ENCODE measurements around the gene PPP3R2.
"Not testable (repeated sequence)": the region's sequence is repeated elsewhere in the genome, so short reads cannot be mapped to it uniquely, and the experiment has no call there.

The PPP3R2 gene

GRCh38 chr9:101590074-101590473, 4.7 kb downstream of the PPP3R2 start:
- in situ Hi-C loops (cut with MboI; ENCODE audit: low sequenced_read_pairs): not testable (repeated sequence)

DNA sequence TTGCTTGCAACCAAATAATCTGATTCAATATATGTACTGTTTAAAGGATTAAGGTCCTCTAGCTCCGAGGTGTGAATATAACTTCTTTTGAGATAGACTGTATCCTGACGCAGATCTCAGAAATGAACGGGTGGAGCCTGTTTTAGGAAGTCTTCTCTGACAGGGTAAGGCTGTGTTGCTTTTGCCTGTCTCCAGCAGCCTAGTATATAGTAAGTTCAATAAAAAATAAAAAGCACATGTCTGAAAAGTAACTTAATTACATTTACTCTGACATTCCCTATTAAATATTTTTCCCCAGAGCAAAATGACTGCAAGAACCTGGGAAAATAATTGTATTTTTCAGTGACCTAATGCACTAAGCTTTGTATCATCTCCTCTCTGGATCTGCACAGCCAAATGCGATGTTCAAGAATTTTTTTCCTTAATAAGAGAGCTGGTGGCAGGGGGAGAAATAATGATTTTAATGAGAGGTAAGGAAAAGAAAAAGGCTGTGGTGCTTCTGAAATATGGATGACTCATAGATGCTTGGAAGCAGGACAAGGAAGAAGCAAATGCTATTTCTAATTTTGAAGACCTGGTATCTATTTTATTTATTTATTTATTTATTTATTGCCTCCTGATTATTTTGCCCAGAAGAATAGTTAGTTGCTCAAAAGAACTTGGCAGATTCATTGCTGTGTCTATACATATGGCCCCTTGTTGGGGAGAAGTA, 7.3 kb downstream of the PPP3R2 start:
- in situ Hi-C loops (cut with MboI; ENCODE audit: low sequenced_read_pairs): no loop called here

DNA sequence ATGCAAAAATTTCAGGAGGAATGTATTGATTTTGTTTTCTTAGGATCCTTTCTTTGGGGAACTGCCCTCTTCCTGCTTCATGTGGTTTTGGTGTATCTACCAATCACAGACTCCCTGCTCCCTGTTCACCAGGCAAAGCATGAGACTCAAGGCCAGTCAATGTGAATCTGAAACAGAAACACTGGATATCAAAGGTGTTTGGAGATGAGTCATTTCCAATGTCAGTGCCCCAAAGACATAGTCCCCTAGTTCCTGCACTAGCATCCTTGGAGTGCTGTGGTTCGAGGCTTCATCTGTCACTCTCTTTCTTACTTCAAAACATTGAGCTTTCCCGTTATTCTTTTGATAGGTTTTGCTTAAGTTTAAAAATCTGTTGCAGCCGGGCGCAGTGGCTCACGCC, 8.1 kb downstream of the PPP3R2 start:
- in situ Hi-C loops (cut with MboI; ENCODE audit: low sequenced_read_pairs): no loop called here

- in situ Hi-C loops (cut with MboI; ENCODE audit: low sequenced_read_pairs): no loop called here
Observed at GRCh38 chr9:101585740-101586139, 9.0 kb downstream of the PPP3R2 start.

- in situ Hi-C loops (cut with MboI; ENCODE audit: low sequenced_read_pairs): no loop called here
Observed at GRCh38 chr9:101582553-101582952, 12.2 kb downstream of the PPP3R2 start.

DNA sequence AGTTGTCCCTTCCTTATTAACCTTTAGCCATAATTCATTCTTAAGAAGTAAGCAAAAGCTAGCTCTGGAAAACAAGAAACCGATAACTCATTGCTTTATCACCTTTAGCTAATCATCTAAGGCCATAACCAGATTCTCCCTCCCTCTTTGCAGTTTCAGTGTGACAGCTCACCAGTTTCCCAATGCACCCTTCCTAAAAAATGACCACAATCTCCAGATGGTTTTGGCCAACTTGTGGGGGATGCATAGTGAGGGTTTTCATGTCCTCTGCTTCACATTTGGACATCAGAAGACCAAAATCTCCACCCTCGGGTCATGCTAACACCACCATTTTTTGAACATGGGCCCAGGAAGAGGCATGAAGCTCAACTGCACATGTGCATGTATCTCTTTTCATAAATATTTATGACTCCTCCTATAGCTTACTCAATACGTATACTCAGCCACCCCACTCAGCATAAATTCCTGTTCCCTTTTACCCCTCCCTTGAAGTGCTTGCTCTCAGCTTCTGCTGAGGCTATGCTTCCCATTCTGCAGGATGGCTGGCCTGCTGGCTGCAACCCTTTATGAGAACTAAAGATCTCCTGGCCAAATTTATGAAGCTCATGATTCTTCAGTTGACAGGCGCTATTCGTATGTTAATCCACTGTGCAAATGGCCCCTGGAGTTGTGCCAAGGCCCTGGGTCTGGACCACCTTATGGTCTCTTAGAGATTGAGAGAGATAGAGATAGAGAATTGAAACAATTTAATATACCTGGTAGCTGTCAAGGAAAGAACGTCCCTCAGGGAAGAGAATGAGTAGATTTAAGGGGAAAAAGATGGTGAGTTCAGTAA, 14.8 kb downstream of the PPP3R2 start:
- in situ Hi-C loops (cut with MboI; ENCODE audit: low sequenced_read_pairs): no loop called here

DNA sequence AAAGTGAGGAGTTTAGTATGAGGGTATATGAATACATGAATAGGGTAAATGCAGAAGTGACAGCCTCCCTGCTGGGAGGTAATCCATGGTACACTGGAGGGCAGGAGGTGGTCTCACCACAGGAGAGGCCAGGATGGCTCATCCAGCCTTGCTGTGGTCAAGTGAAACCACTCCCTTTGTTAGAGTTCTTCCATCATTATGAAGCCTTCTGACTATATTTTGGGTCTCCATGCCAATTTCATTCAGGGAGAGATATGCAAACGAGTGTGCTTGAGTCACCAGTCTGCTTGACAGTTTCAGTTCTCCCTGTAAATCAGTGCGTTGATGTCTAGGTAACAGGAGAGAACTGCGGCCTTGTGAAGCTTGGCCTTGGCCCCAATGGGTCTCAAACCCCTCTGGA, 16.4 kb downstream of the PPP3R2 start:
- in situ Hi-C loops (cut with MboI; ENCODE audit: low sequenced_read_pairs): no loop called here

- in situ Hi-C loops (cut with MboI; ENCODE audit: low sequenced_read_pairs): no loop called here
Observed at GRCh38 chr9:101574731-101575333, 19.9 kb downstream of the PPP3R2 start.

- in situ Hi-C loops (cut with MboI; ENCODE audit: low sequenced_read_pairs): no loop called here
Observed at GRCh38 chr9:101572316-101572715, 22.5 kb downstream of the PPP3R2 start.

- in situ Hi-C loops (cut with MboI; ENCODE audit: low sequenced_read_pairs): no loop called here
Observed at GRCh38 chr9:101571114-101571513, 23.7 kb downstream of the PPP3R2 start.

DNA sequence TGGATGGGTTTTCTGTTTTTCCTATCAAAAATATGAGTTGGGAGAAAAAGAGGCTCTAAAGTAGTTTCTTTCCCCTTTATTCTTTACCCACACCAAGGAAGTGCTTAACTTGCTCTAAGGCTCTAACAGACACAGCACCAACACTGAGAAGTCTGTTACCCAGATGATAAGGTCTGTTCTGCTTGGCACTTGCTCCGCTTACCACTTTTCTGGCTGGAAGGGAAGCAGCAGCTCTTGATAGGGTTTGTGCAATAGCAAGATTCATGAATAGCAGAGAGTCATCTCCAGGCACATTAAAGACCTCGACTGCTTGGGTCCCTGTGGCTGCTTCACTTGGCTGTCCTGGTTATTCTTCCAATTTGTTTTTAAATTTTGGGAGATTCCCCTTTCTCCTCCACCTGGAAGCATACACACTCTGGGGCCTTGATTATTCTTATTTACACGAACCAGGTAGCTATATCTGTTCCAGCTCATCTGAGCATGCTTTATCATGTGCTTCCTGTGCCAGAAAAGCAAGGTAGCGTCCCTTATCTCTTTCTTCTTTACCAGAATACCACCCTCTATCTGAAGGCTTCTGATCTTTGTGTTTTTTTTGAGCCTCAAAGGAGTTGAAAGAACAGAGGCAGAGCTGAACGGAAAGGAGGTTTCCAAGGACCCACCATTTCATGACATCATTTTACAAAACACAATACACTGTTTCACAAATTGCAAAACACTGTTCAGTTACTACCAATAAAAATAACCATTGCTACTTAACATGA, 24.8 kb downstream of the PPP3R2 start:
- in situ Hi-C loops (cut with MboI; ENCODE audit: low sequenced_read_pairs): no loop called here

DNA sequence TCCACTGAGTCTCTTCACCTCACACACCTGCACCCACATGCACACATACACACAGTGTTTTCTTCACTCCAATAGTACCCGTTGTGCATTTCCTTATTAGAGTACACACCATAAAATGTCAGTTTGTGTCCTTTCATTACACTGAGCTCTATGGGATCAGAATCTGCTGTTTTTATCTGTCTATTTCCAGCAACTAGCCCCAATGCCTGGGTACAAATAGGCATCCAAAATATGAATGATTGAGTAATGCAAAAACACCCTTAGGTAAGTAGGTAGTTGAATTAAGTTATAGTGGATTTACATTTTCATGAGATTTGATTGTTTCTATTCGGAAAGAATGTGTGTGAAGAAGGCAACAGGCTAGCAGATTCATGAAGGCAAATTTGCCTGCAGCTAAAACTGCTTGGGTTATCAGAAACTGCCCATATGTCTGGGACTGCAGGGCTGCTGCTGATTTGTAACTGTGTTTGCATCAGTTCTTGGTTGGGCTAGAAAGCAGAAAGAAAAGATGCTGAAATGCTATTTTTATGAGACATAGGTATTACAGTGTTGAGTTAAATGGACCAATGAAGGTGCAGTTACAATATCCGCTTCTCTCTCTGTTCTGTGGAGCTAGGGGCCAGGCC, 26.9 kb downstream of the PPP3R2 start:
- in situ Hi-C loops (cut with MboI; ENCODE audit: low sequenced_read_pairs): no loop called here

GRCh38 chr9:101566904-101567724, 27.7 kb downstream of the PPP3R2 start:
- in situ Hi-C loops (cut with MboI; ENCODE audit: low sequenced_read_pairs): no loop called here

DNA sequence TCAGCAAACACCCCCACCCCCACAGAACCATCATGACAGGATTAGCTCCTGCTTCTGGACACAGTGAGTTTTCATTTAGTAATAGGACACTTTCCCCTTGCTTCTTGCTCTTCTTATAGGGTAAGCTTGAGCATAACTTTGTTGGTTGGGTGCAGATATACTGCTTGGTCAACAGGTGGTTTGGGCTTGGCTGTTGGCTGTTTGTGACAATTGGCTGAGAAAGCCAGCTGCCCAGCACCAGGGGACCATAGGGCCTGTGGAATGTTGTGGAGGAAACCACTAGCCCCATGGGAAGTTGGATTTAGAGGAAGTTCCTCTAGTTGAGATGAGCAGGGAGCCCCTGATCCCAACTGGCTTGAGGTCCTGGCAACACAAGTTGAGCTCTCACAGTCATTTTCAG, 30.5 kb downstream of the PPP3R2 start:
- in situ Hi-C loops (cut with MboI; ENCODE audit: low sequenced_read_pairs): no loop called here

DNA sequence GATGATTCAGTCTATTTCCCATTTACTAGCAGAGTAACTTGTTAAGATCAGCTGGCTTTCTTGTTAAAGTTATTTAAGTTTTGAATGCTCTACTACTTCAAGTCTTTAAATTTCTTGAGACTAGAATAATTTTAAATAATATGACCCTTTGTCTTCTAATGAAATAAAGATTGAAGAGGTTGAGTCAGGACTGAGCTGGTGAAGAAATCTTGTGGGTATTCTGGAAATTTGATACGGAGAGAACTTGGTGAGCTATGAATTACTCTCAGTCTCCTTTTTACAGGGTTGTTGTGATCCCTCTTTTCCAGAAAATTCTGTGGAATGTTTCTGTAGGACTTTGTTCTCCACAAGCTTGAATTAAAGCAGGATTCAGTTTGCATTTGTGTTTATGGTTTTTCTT, 31.8 kb downstream of the PPP3R2 start:
- in situ Hi-C loops (cut with MboI; ENCODE audit: low sequenced_read_pairs): no loop called here

- in situ Hi-C loops (cut with MboI; ENCODE audit: low sequenced_read_pairs): no loop called here
Observed at GRCh38 chr9:101561740-101562139, 33.0 kb downstream of the PPP3R2 start.

- in situ Hi-C loops (cut with MboI; ENCODE audit: low sequenced_read_pairs): not testable (repeated sequence)
Observed at GRCh38 chr9:101549472-101550098, 45.2 kb downstream of the PPP3R2 start.

DNA sequence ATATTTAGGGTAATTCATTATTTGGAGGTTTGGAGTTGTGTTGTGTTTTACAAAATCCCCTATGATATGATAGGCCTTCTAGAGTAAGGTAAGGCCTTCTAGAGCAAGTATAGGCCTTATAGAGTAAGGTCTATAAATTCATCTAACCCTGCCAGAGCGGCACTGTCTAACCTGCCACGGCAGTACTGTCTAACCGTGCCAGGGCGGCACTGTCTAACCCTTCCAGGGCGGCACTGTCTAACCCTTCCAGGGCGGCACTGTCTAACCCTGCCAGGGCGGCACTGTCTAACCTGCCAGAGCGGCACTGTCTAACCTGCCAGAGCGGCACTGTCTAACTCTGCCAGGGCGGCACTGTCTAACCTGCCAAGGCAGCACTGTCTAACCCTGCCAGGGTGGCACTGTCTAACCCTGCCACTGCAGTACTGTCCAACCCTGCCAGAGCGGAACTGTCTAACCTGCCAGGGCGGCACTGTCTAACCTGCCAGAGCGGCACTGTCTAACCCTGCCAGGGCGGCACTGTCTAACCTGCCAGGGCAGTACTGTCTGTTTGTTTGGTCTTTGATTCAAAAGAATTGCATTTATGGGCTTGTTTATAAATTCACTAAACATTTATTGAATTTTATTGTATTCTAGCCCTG, 51.6 kb downstream of the PPP3R2 start:
- in situ Hi-C loops (cut with MboI; ENCODE audit: low sequenced_read_pairs): no loop called here
